Neutrophil (primary cell): ENCODE results near the gene MYO3B.
"Not testable (repeated sequence)": the region's sequence is repeated elsewhere in the genome, so short reads cannot be mapped to it uniquely, and the experiment has no call there.

Experiments used
- H3K27ac ChIP-seq: fragments of 200-600 bp; sonication (generic); 2 replicates; pipeline ENCODE4 v1.5.1; 2016; ENCODE audit warnings: mild to moderate bottlenecking, moderate library complexity
- H3K27me3 ChIP-seq: fragments of 200-600 bp; sonication (generic); 2 replicates; pipeline ENCODE4 v1.6.0; 2016; ENCODE audit warnings: mild to moderate bottlenecking
- H3K36me3 ChIP-seq: fragments of 200-600 bp; sonication (generic); 2 replicates; pipeline ENCODE4 v1.5.1; 2017
- H3K4me1 ChIP-seq, 2 experiments: fragments of 200-600 bp in 1 of 2; sonication (generic) in 1 of 2; 1 replicate in 1 of 2; 2 replicates in 1 of 2; pipeline versions ENCODE4 v1.5.1 to v1.6.1; 2013 to 2016; ENCODE audit warnings: low read depth in 1 of 2, low read length in 1 of 2, mild to moderate bottlenecking in 1 of 2, moderate library complexity in 1 of 2; ENCODE audit not compliant: control insufficient read depth in 1 of 2, insufficient read depth in 1 of 2
- H3K4me3 ChIP-seq, 2 experiments: fragments of 200-600 bp in 1 of 2; sonication (generic) in 1 of 2; 1 replicate in 1 of 2; 2 replicates in 1 of 2; pipeline ENCODE4 v1.5.1; 2013 to 2016; ENCODE audit warnings: low read depth in 1 of 2, low read length in 1 of 2, mild to moderate bottlenecking in 1 of 2, moderate library complexity in 1 of 2
- H3K9me3 ChIP-seq: fragments of 200-600 bp; sonication (generic); 2 replicates; pipeline ENCODE4 v1.5.1; 2016
- TF ChIP-seq, protein P1 (sequence below): fragments of 200-600 bp; sonication (generic); IDR thresholded peaks from 2 replicates; pipeline ENCODE4 v1.5.1; 2016; ENCODE audit warnings: antibody characterized with exemption

The MYO3B gene

GRCh38 chr2:170605862-170606261 lies 427.9 kb downstream of the MYO3B start:
- H3K9me3 ChIP-seq, result no peaks in the 10 kb centered on the region
- TF ChIP-seq, protein P1, sequence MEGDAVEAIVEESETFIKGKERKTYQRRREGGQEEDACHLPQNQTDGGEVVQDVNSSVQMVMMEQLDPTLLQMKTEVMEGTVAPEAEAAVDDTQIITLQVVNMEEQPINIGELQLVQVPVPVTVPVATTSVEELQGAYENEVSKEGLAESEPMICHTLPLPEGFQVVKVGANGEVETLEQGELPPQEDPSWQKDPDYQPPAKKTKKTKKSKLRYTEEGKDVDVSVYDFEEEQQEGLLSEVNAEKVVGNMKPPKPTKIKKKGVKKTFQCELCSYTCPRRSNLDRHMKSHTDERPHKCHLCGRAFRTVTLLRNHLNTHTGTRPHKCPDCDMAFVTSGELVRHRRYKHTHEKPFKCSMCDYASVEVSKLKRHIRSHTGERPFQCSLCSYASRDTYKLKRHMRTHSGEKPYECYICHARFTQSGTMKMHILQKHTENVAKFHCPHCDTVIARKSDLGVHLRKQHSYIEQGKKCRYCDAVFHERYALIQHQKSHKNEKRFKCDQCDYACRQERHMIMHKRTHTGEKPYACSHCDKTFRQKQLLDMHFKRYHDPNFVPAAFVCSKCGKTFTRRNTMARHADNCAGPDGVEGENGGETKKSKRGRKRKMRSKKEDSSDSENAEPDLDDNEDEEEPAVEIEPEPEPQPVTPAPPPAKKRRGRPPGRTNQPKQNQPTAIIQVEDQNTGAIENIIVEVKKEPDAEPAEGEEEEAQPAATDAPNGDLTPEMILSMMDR, result no peak
- H3K36me3 ChIP-seq, result no peaks in the 10 kb centered on the region
- H3K27me3 ChIP-seq, result peaks cover 5% of the 10 kb centered on the region
- H3K4me3 ChIP-seq, result no peak overlapping the region
- no peak overlapping the region for H3K27ac ChIP-seq
- H3K4me1 ChIP-seq, result no peaks in the 10 kb centered on the region

GRCh38 chr2:170607171-170607570 lies 429.2 kb downstream of the MYO3B start:
- no peak overlapping the region for H3K4me3 ChIP-seq
- H3K27ac ChIP-seq, result no peak overlapping the region
- no peaks in the 10 kb centered on the region for H3K9me3 ChIP-seq
- peaks cover 5% of the 10 kb centered on the region for H3K27me3 ChIP-seq
- H3K36me3 ChIP-seq, result no peaks in the 10 kb centered on the region
- TF ChIP-seq, protein P1, result no peak
- no peaks in the 10 kb centered on the region for H3K4me1 ChIP-seq

DNA sequence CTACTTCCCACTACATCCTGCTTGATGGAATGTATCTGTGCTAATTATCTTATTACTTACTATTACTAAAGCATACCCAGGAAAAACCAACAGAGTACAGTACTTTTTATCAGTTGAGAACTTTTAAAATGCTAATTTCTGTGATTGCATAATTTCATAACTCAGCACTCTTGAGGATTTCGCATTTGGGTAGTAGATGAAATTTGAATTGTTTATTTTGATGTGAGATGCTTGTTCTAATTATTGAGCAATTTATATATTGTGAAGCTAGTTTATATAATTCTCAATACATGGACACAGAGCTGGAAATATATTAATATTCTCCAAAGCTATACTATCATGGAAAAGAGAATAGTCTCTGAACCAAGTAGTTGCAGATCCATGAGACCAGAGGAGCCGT lies 432.7 kb downstream of the MYO3B start:
- H3K9me3 ChIP-seq, result no peaks in the 10 kb centered on the region
- H3K27me3 ChIP-seq, result no peaks in the 10 kb centered on the region
- no peak overlapping the region for H3K27ac ChIP-seq
- no peak overlapping the region for H3K4me3 ChIP-seq
- no peaks in the 10 kb centered on the region for H3K4me1 ChIP-seq
- TF ChIP-seq, protein P1, result no peak
- H3K36me3 ChIP-seq, result no peaks in the 10 kb centered on the region

DNA sequence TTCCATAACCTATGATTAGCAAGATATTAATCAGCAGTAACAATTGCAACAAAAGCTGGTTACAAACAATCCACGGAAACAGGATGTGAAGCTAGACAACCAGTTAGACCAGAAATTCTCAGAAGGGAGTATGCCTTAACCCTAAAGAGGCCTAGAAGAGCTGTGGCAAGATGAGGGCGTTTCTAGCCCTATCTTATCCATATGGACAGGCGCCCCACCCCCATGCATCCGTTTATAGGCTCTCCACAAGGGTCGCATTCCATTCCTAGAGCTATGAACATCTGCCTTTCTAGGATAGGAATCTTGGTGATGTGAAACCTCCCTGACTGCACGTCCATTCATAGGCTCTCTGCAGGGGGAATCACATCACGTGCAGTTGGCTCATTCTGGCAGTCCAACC lies 441.0 kb downstream of the MYO3B start:
- not testable (repeated sequence) for H3K27ac ChIP-seq, H3K27me3 ChIP-seq

GRCh38 chr2:170635094-170635493 lies 457.1 kb downstream of the MYO3B start:
- not testable (repeated sequence) for H3K4me3 ChIP-seq, H3K36me3 ChIP-seq, H3K27ac ChIP-seq, H3K4me1 ChIP-seq, H3K9me3 ChIP-seq
- peaks cover 13% of the 10 kb centered on the region for H3K27me3 ChIP-seq

More for the DNA sequence above, 441.0 kb downstream of the MYO3B start:
- H3K4me1 ChIP-seq, H3K9me3 ChIP-seq, H3K36me3 ChIP-seq, H3K4me3 ChIP-seq: not testable (repeated sequence)

DNA sequence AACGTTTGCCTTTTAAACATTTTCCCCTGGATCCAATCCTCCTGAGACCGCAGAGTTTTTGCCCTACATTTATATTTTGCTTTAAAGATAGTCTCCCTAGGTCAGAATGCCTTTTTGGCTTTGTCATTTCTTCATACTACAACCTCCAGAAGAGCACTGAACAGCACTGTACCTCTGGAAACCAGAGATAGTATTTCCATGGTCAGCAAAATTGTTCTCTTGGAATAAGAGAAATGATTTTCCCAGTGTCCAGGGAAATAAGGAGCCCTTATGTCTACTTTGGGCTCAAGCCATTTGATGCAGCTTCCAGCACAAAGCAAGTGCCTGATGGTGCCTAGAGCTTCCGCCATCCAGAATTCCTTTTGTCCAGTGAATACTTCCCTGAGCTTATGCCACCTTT lies 461.7 kb downstream of the MYO3B start:
- H3K27ac ChIP-seq, result no peak overlapping the region
- no peak overlapping the region for H3K4me3 ChIP-seq
- TF ChIP-seq, protein P1, result no peak
- H3K9me3 ChIP-seq, result no peaks in the 10 kb centered on the region
- H3K36me3 ChIP-seq, result no peaks in the 10 kb centered on the region
- no peaks in the 10 kb centered on the region for H3K4me1 ChIP-seq
- peaks cover 18% of the 10 kb centered on the region for H3K27me3 ChIP-seq

GRCh38 chr2:170641961-170642360 lies 464.0 kb downstream of the MYO3B start:
- Histone ChIP-seq H3K27me3 (peaks cover 18% of the 10 kb centered on the region), H3K27ac (no peak overlapping the region), H3K36me3 (no peaks in the 10 kb centered on the region), H3K4me1 (no peaks in the 10 kb centered on the region), H3K9me3 (no peaks in the 10 kb centered on the region), H3K4me3 (no peak overlapping the region)
- TF ChIP-seq, protein P1, result no peak
